ENCODE measurements around the gene TRANK1.

DNA sequence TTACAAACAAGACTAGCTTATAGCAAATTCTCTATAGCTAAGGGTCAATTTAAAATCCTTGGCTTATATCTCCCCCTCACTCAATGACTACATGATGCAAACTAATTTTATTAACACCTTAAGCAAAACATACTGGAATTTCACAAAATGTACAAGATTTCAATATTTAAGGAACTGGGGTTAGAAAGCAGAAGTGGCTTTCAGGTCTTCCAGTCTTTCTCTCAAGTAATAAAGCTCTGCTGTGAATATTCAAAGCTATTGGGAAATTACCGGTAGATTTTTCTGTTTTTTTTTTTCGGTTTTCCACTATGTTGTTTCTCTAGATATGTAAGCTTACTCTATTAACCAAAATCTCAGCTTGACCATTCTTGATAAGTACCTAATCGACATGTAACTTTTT, 44.2 kb upstream of the TRANK1 start:
- TF ChIP-seq YY1 (IDR thresholded peaks at IDR 0.05; ENCODE audit: insufficient read depth, insufficient read length) = no peak
- no peak for TF ChIP-seq SUZ12 (IDR thresholded peaks at IDR 0.05; ENCODE audit: extremely low read depth, insufficient read depth, insufficient read length)

Data from NT2/D1 (cell line).